ENCODE data around the gene HMMR.
"Not testable (repeated sequence)": the region's sequence is repeated elsewhere in the genome, so short reads cannot be mapped to it uniquely, and the experiment has no call there.

HMMR gene

DNA sequence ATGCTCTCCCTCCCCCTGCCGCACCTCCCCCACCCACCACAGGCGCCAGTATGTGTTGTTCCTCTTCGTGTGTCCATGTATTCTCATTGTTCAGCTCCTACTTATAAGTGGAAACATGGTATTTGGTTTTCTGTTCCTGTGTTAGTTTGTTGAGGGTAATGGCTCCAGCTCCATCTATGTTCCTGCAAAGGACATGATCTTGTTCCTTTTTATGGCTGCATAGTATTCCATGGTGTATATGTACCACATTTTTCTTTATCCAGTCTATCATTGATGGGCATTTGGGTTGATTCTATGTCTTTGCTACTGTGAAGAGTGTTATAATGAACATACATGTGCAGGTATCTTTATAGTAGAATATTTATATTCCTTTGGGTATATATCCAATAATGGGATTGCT is 76.0 kb downstream of the HMMR start:
- ATAC-seq (replicated peaks); DNase-seq: not testable (repeated sequence)

GRCh38 chr5:163540696-163541095 is 80.3 kb downstream of the HMMR start:
- H3K36me3 Mint-ChIP-seq: no peaks in the 10 kb centered on the region
- no peak overlapping the region for H3K4me3 Mint-ChIP-seq
- peaks cover 0 to 1% of the 10 kb centered on the region in 2 donors for H3K4me1 Mint-ChIP-seq
- no peak overlapping the region for H3K27ac Mint-ChIP-seq
- H3K27me3 Mint-ChIP-seq: peaks cover 0 to 29% of the 10 kb centered on the region in 2 donors
- no peak for DNase-seq
- peaks cover 3% of the 10 kb centered on the region in 2 donors for H3K9me3 Mint-ChIP-seq
- no peak for ATAC-seq (replicated peaks)

More for the DNA sequence above, 76.0 kb downstream of the HMMR start:
- H3K27ac Mint-ChIP-seq, H3K4me3 Mint-ChIP-seq, H3K36me3 Mint-ChIP-seq, H3K9me3 Mint-ChIP-seq: not testable (repeated sequence)
- Mint-ChIP-seq H3K27me3 (peaks cover 0 to 29% of the 10 kb centered on the region in 2 donors), H3K4me1 (peaks cover 0 to 14% of the 10 kb centered on the region in 2 donors)
